HL-60 (cell line): Measurements from ENCODE around the gene MFN2.

Experiments used
- CTCF ChIP-seq: IDR thresholded peaks from one replicate; pipeline ENCODE4 v1.5.1; 2011; ENCODE audit warnings: low read length, control low read depth, inconsistent platforms; ENCODE audit not compliant: insufficient read depth
- REST ChIP-seq: IDR thresholded peaks from 2 replicates; pipeline ENCODE4 v1.6.1; 2012; ENCODE audit warnings: low read depth; ENCODE audit not compliant: insufficient replicate concordance

- TF ChIP-seq REST (no peak), CTCF (peak; percentile 51)
These were observed 1.8 kb downstream of the MFN2 start for GRCh38 chr1:11982010-11982392.
